Small intestine (tissue), 7 donors: ENCODE data around the gene HDGFL3. TPM values are rescaled to one million over a fixed set of nuclear protein-coding genes. Genes with fewer than 3 reads are reported as not detected.
"Not testable (repeated sequence)": the region's sequence is repeated elsewhere in the genome, so short reads cannot be mapped to it uniquely, and the experiment has no call there.

ENCODE experiments used
- DNase-seq, 2 donors: peaks; one replicate each; pipeline versions ENCODE4 v3.0.0 to v3.0.0-alpha.2; 2013
- FAIRE-seq: peaks from 2 replicates; lab custom pipeline; 2012; peaks lifted over from hg19 to GRCh38; lab: Jason Lieb, UNC
- H3K27ac ChIP-seq, 3 donors: one replicate each; pipeline ENCODE4 v1.5.1; 2013; ENCODE audit warnings: low read length in 2 of 3, mild to moderate bottlenecking in 2 of 3, control low read depth in 1 of 3, inconsistent platforms in 1 of 3, low read depth in 1 of 3, moderate library complexity in 1 of 3
- H3K27me3 ChIP-seq, 3 donors: one replicate each; pipeline ENCODE4 v1.6.1; 2013; ENCODE audit warnings: low read length in 3 of 3, inconsistent platforms in 1 of 3; ENCODE audit not compliant: control insufficient read depth in 3 of 3, insufficient read depth in 3 of 3
- H3K36me3 ChIP-seq, 3 donors: one replicate each; pipeline ENCODE4 v1.6.1; 2013; ENCODE audit warnings: low read length in 3 of 3, inconsistent platforms in 1 of 3, low read depth in 1 of 3, mild to moderate bottlenecking in 1 of 3, moderate library complexity in 1 of 3; ENCODE audit not compliant: control insufficient read depth in 3 of 3, insufficient read depth in 2 of 3
- H3K4me1 ChIP-seq, 3 donors: one replicate each; pipeline ENCODE4 v1.6.1; 2013; ENCODE audit warnings: low read length in 2 of 3, inconsistent platforms in 1 of 3, low read depth in 1 of 3, mild to moderate bottlenecking in 1 of 3, moderate library complexity in 1 of 3; ENCODE audit not compliant: control insufficient read depth in 3 of 3, insufficient read depth in 2 of 3
- H3K4me3 ChIP-seq, 3 donors: one replicate each; pipeline ENCODE4 v1.5.1; 2013; ENCODE audit warnings: low read length in 3 of 3, control low read depth in 1 of 3, inconsistent platforms in 1 of 3, low read depth in 1 of 3, mild to moderate bottlenecking in 1 of 3, moderate library complexity in 1 of 3
- H3K9me3 ChIP-seq, 2 donors: one replicate each; pipeline ENCODE4 v1.6.1; 2013; ENCODE audit warnings: low read depth in 1 of 2, low read length in 1 of 2; ENCODE audit not compliant: control insufficient read depth in 2 of 2, insufficient read depth in 1 of 2
- WGBS, 3 donors: extraction: QIAGEN DNeasy Blood & Tissue Kit; methylation state at CpG; one replicate each; pipeline ENCODE4 v1.1.7; 2013; 5-methylcytosine and 5-hydroxymethylcytosine counted together
- polyA plus RNA-seq, 4 donors: library from polyadenylated mRNA; stranded (reverse) in 3 of 4; unstranded in 1 of 4; fragments of 200-250 nt in 3 of 4; fragments of 120-200 nt in 1 of 4; gene quantifications; one replicate each; pipeline versions ENCODE4 v1.2.1 to v1.2.3, GENCODE V29; 2013
- donor health status: healthy with polysubstance abuse.
- donor health status: control.
- donor health status: control.
- donor health status: Bipolar disorder and iron deficiency.
- donor health status: healthy.

HDGFL3 gene
- polyA plus RNA-seq, 4 donors, result 0.22 to 17.9 (median 8.1) TPM

GRCh38 chr15:83100097-83100646 lies 107.5 kb downstream of the HDGFL3 start:
- no peak for DNase-seq
- 56 to 61% (median 59%) methylated on average over 2 of the region's 2 CpGs for WGBS, 3 donors
- no peaks in the 10 kb centered on the region for H3K36me3 ChIP-seq
- no peaks in the 10 kb centered on the region for H3K4me1 ChIP-seq
- H3K27me3 ChIP-seq, result peaks cover 0 to 6% (median 4%) of the 10 kb centered on the region in 3 donors
- peaks cover 0 to 6% of the 10 kb centered on the region in 2 donors for H3K9me3 ChIP-seq
- no peak overlapping the region for H3K27ac ChIP-seq
- no peak overlapping the region for H3K4me3 ChIP-seq
- no peak for FAIRE-seq

- H3K36me3 ChIP-seq, result no peaks in the 10 kb centered on the region
- WGBS, 3 donors, result 63 to 83% (median 79%) methylated on average over 2 of the region's 2 CpGs
- no peaks in the 10 kb centered on the region for H3K4me1 ChIP-seq
- no peak for DNase-seq
- peaks cover 0 to 5% (median 4%) of the 10 kb centered on the region in 3 donors for H3K27me3 ChIP-seq
- no peak overlapping the region for H3K4me3 ChIP-seq
- peaks cover 0 to 6% of the 10 kb centered on the region in 2 donors for H3K9me3 ChIP-seq
- H3K27ac ChIP-seq, result no peak overlapping the region
- no peak for FAIRE-seq
Measured at GRCh38 chr15:83099290-83099689, 108.3 kb downstream of the HDGFL3 start.

GRCh38 chr15:83098079-83098478 lies 109.5 kb downstream of the HDGFL3 start:
- Histone ChIP-seq H3K4me3 (no peak overlapping the region), H3K4me1 (no peaks in the 10 kb centered on the region), H3K27ac (no peak overlapping the region), H3K27me3 (peaks cover 0 to 4% (median 4%) of the 10 kb centered on the region in 3 donors), H3K9me3 (peaks cover 0 to 6% of the 10 kb centered on the region in 2 donors), H3K36me3 (no peaks in the 10 kb centered on the region)
- no peak for FAIRE-seq
- DNase-seq, result no peak

GRCh38 chr15:83094583-83094982 lies 113.0 kb downstream of the HDGFL3 start:
- no peak for DNase-seq
- Histone ChIP-seq H3K27me3 (peaks cover 0 to 2% (median under 1%) of the 10 kb centered on the region in 3 donors), H3K9me3 (peaks cover 0 to 6% of the 10 kb centered on the region in 2 donors), H3K36me3 (no peaks in the 10 kb centered on the region), H3K4me1 (no peaks in the 10 kb centered on the region), H3K4me3 (no peak overlapping the region), H3K27ac (no peak overlapping the region)
- 78 to 87% (median 79%) methylated on average over 5 of the region's 5 CpGs for WGBS, 3 donors
- no peak for FAIRE-seq

- peaks cover 0 to 3% of the 10 kb centered on the region in 2 donors for H3K9me3 ChIP-seq
- WGBS, 3 donors, result 51 to 64% (median 58%) methylated on average over 4 of the region's 4 CpGs
- H3K4me1 ChIP-seq, result no peaks in the 10 kb centered on the region
- peaks cover 0 to 2% (median 0%) of the 10 kb centered on the region in 3 donors for H3K27me3 ChIP-seq
- no peak for FAIRE-seq
- H3K36me3 ChIP-seq, result no peaks in the 10 kb centered on the region
- peak overlapping the region in 1 of 3 donors; percentile 27 for H3K27ac ChIP-seq
- H3K4me3 ChIP-seq, result no peak overlapping the region
- peak in 1 of 2 donors; percentile 10 for DNase-seq
Measured at GRCh38 chr15:83092309-83092976, 115.2 kb downstream of the HDGFL3 start.

- DNase-seq, FAIRE-seq: not testable (repeated sequence)
Measured at GRCh38 chr15:83091965-83092308, 115.7 kb downstream of the HDGFL3 start.

GRCh38 chr15:83090465-83090864 lies 117.2 kb downstream of the HDGFL3 start:
- 44 to 48% (median 47%) methylated on average over 4 of the region's 4 CpGs for WGBS, 3 donors
- no peaks in the 10 kb centered on the region for H3K27me3 ChIP-seq
- no peak for FAIRE-seq
- H3K4me3 ChIP-seq, result no peak overlapping the region
- no peaks in the 10 kb centered on the region for H3K9me3 ChIP-seq
- no peaks in the 10 kb centered on the region for H3K4me1 ChIP-seq
- H3K27ac ChIP-seq, result no peak overlapping the region
- H3K36me3 ChIP-seq, result no peaks in the 10 kb centered on the region
- DNase-seq, result no peak

More at GRCh38 chr15:83091965-83092308, 115.7 kb downstream of the HDGFL3 start:
- not testable (repeated sequence) for H3K4me3 ChIP-seq, H3K36me3 ChIP-seq, H3K4me1 ChIP-seq, H3K27me3 ChIP-seq, H3K9me3 ChIP-seq
- WGBS, 3 donors, result 64 to 76% (median 69%) methylated on average over 3 of the region's 3 CpGs
- peak overlapping the region in 1 of 3 donors; percentile 27 for H3K27ac ChIP-seq

GRCh38 chr15:83088876-83089275 lies 118.7 kb downstream of the HDGFL3 start:
- 81 to 93% (median 82%) methylated on average over 2 of the region's 2 CpGs for WGBS, 3 donors
- no peaks in the 10 kb centered on the region for H3K9me3 ChIP-seq
- DNase-seq, result no peak
- H3K36me3 ChIP-seq, result no peaks in the 10 kb centered on the region
- no peak for FAIRE-seq
- no peaks in the 10 kb centered on the region for H3K27me3 ChIP-seq
- H3K27ac ChIP-seq, result no peak overlapping the region
- H3K4me3 ChIP-seq, result no peak overlapping the region
- H3K4me1 ChIP-seq, result no peaks in the 10 kb centered on the region
